Measurements from ENCODE around the gene SEMA5B. TPM values are rescaled to one million over a fixed set of nuclear protein-coding genes. Genes with fewer than 3 reads are reported as not detected.

Gene SEMA5B
- total RNA-seq, 1 donor from 2014 or later, result 1.0 TPM

GRCh38 chr3:123020709-123021108 is 6.9 kb downstream of the SEMA5B start:
- no peaks in the 10 kb centered on the region for H3K36me3 ChIP-seq (ENCODE audit: insufficient read depth, low read length)
- no peaks in the 10 kb centered on the region for H3K79me2 ChIP-seq (ENCODE audit: insufficient read depth, low read length)
- H3K4me2 ChIP-seq (ENCODE audit: low read length), result no peak overlapping the region
- H3K9me3 ChIP-seq (ENCODE audit: insufficient read depth, low read depth, low read length), result peaks cover 4% of the 10 kb centered on the region
- H2AFZ ChIP-seq (ENCODE audit: low read depth, low read length), result no peak overlapping the region
- H3K4me1 Mint-ChIP-seq (ENCODE audit: low read depth, unreplicated experiment), result peaks cover 10% of the 10 kb centered on the region
- H3K27me3 ChIP-seq (ENCODE audit: insufficient read depth, low read length), result peaks cover 73% of the 10 kb centered on the region
- no peaks in the 10 kb centered on the region for H3K4me1 ChIP-seq (ENCODE audit: insufficient read depth, low read length)
- TF ChIP-seq CTCF (IDR thresholded peaks at IDR 0.05; ENCODE audit: insufficient read depth, low read depth, low read length) (no peak), EZH2 (IDR thresholded peaks at IDR 0.05; ENCODE audit: insufficient read depth, low read length) (no peak)
- peaks cover 58% of the 10 kb centered on the region for H3K27me3 Mint-ChIP-seq (ENCODE audit: low read depth, unreplicated experiment)
- H4K20me1 ChIP-seq (ENCODE audit: insufficient read depth, low read length), result peaks cover 6% of the 10 kb centered on the region
- H3K9me3 Mint-ChIP-seq (ENCODE audit: unreplicated experiment), result peaks cover 5% of the 10 kb centered on the region
- no peak overlapping the region for H3K4me3 ChIP-seq (ENCODE audit: insufficient read depth, low read depth, low read length)
- no peak overlapping the region for H3K9ac ChIP-seq (ENCODE audit: low read length)
- no peak for FAIRE-seq
- H3K36me3 Mint-ChIP-seq (ENCODE audit: low read depth, unreplicated experiment), result peaks cover 9% of the 10 kb centered on the region
- H3K27ac ChIP-seq (ENCODE audit: low read depth, low read length), result no peak overlapping the region
- no peak overlapping the region for H3K4me3 Mint-ChIP-seq (ENCODE audit: unreplicated experiment)
- DNase-seq (ENCODE audit: low read depth), result no peak
- no peak overlapping the region for H3K27ac Mint-ChIP-seq (ENCODE audit: unreplicated experiment)

GRCh38 chr3:123019591-123019990 is 8.0 kb downstream of the SEMA5B start:
- H3K27ac ChIP-seq (ENCODE audit: low read depth, low read length), result no peak overlapping the region
- H3K4me2 ChIP-seq (ENCODE audit: low read length), result no peak overlapping the region
- peaks cover 4% of the 10 kb centered on the region for H3K9me3 ChIP-seq (ENCODE audit: insufficient read depth, low read depth, low read length)
- H3K27ac Mint-ChIP-seq (ENCODE audit: unreplicated experiment), result no peak overlapping the region
- H2AFZ ChIP-seq (ENCODE audit: low read depth, low read length), result no peak overlapping the region
- peaks cover 2% of the 10 kb centered on the region for H3K9me3 Mint-ChIP-seq (ENCODE audit: unreplicated experiment)
- H3K36me3 ChIP-seq (ENCODE audit: insufficient read depth, low read length), result no peaks in the 10 kb centered on the region
- H3K36me3 Mint-ChIP-seq (ENCODE audit: low read depth, unreplicated experiment), result peaks cover 10% of the 10 kb centered on the region
- H3K27me3 Mint-ChIP-seq (ENCODE audit: low read depth, unreplicated experiment), result peaks cover 59% of the 10 kb centered on the region
- no peak overlapping the region for H3K4me3 Mint-ChIP-seq (ENCODE audit: unreplicated experiment)
- no peaks in the 10 kb centered on the region for H4K20me1 ChIP-seq (ENCODE audit: insufficient read depth, low read length)
- peaks cover 10% of the 10 kb centered on the region for H3K4me1 Mint-ChIP-seq (ENCODE audit: low read depth, unreplicated experiment)
- FAIRE-seq (no peak), DNase-seq (ENCODE audit: low read depth) (no peak)
- H3K79me2 ChIP-seq (ENCODE audit: insufficient read depth, low read length), result no peaks in the 10 kb centered on the region
- no peak for TF ChIP-seq EZH2 (IDR thresholded peaks at IDR 0.05; ENCODE audit: insufficient read depth, low read length)
- no peak for TF ChIP-seq CTCF (IDR thresholded peaks at IDR 0.05; ENCODE audit: insufficient read depth, low read depth, low read length)
- no peaks in the 10 kb centered on the region for H3K4me1 ChIP-seq (ENCODE audit: insufficient read depth, low read length)
- no peak overlapping the region for H3K4me3 ChIP-seq (ENCODE audit: insufficient read depth, low read depth, low read length)
- peaks cover 65% of the 10 kb centered on the region for H3K27me3 ChIP-seq (ENCODE audit: insufficient read depth, low read length)
- no peak overlapping the region for H3K9ac ChIP-seq (ENCODE audit: low read length)

GRCh38 chr3:123019161-123019560 is 8.4 kb downstream of the SEMA5B start:
- no peak overlapping the region for H3K4me2 ChIP-seq (ENCODE audit: low read length)
- Mint-ChIP-seq H3K9me3 (ENCODE audit: unreplicated experiment) (peaks cover 2% of the 10 kb centered on the region), H3K4me3 (ENCODE audit: unreplicated experiment) (no peak overlapping the region), H3K27me3 (ENCODE audit: low read depth, unreplicated experiment) (peaks cover 55% of the 10 kb centered on the region), H3K27ac (ENCODE audit: unreplicated experiment) (no peak overlapping the region), H3K4me1 (ENCODE audit: low read depth, unreplicated experiment) (peaks cover 10% of the 10 kb centered on the region), H3K36me3 (ENCODE audit: low read depth, unreplicated experiment) (peaks cover 10% of the 10 kb centered on the region)
- H3K9ac ChIP-seq (ENCODE audit: low read length), result no peak overlapping the region
- no peak for FAIRE-seq
- H4K20me1 ChIP-seq (ENCODE audit: insufficient read depth, low read length), result no peaks in the 10 kb centered on the region
- peaks cover 4% of the 10 kb centered on the region for H3K9me3 ChIP-seq (ENCODE audit: insufficient read depth, low read depth, low read length)
- H3K36me3 ChIP-seq (ENCODE audit: insufficient read depth, low read length), result no peaks in the 10 kb centered on the region
- H3K27me3 ChIP-seq (ENCODE audit: insufficient read depth, low read length), result peaks cover 64% of the 10 kb centered on the region
- no peak overlapping the region for H3K27ac ChIP-seq (ENCODE audit: low read depth, low read length)
- no peak for DNase-seq (ENCODE audit: low read depth)
- H2AFZ ChIP-seq (ENCODE audit: low read depth, low read length), result no peak overlapping the region
- H3K79me2 ChIP-seq (ENCODE audit: insufficient read depth, low read length), result no peaks in the 10 kb centered on the region
- H3K4me1 ChIP-seq (ENCODE audit: insufficient read depth, low read length), result no peaks in the 10 kb centered on the region
- TF ChIP-seq EZH2 (IDR thresholded peaks at IDR 0.05; ENCODE audit: insufficient read depth, low read length), result no peak
- no peak for TF ChIP-seq CTCF (IDR thresholded peaks at IDR 0.05; ENCODE audit: insufficient read depth, low read depth, low read length)
- H3K4me3 ChIP-seq (ENCODE audit: insufficient read depth, low read depth, low read length), result no peak overlapping the region
